ENCODE measurements around the gene KCNS3. TPM values are rescaled to one million over a fixed set of nuclear protein-coding genes. Genes with fewer than 3 reads are reported as not detected.

Gene KCNS3
- total and polyA plus RNA-seq, 9 of the 15 experiments (the other 6 are each of a cell fraction or from before 2014, with no cell fraction given) = 0.01 to 0.75 (median 0.25) TPM

Other genes with a start within 250 kb of the KCNS3 start
- gene SMC6, start 124.9 kb upstream of the KCNS3 start, total RNA-seq (2014; rRNA removed) = 38.4 and 42.9 TPM in 2 replicates
- 71.1 and 84.3 TPM in 2 replicates for gene SMC6, start 124.9 kb upstream of the KCNS3 start, total RNA-seq (2014; rRNA removed; fragmentation: Illumina TruSeq; extraction: Trizol)
- gene SMC6, start 124.9 kb upstream of the KCNS3 start, total RNA-seq (2015; rRNA removed; fragmentation: Illumina TruSeq; extraction: Trizol) = 68.5 and 75.9 TPM in 2 replicates
- 46.6 and 51.5 TPM in 2 replicates for gene SMC6, start 124.9 kb upstream of the KCNS3 start, total RNA-seq (2021)
- gene SMC6, start 124.9 kb upstream of the KCNS3 start, polyA plus RNA-seq (2011; rRNA removed) = 34.3 and 47.7 TPM in 2 replicates
- gene SMC6, start 124.9 kb upstream of the KCNS3 start, polyA plus RNA-seq (2014; fragmentation: Illumina TruSeq; extraction: Trizol) = 41.8 and 55.6 TPM in 2 replicates
- gene SMC6, start 124.9 kb upstream of the KCNS3 start, polyA plus RNA-seq (2014; fragmentation: Nextera tagmentation; extraction: Ambion mirVana) = 10 to 100 TPM; 14.2 to 18.5 TPM
- gene SMC6, start 124.9 kb upstream of the KCNS3 start, polyA plus RNA-seq (2014; rRNA removed) = 41.1 and 44.1 TPM in 2 replicates
- 17.7 and 21.4 TPM in 2 replicates for gene GEN1, start 124.5 kb upstream of the KCNS3 start, total RNA-seq (2014; rRNA removed)
- gene GEN1, start 124.5 kb upstream of the KCNS3 start, total RNA-seq (2014; rRNA removed; fragmentation: Illumina TruSeq; extraction: Trizol) = 32.6 and 38.2 TPM in 2 replicates
- gene GEN1, start 124.5 kb upstream of the KCNS3 start, total RNA-seq (2015; rRNA removed; fragmentation: Illumina TruSeq; extraction: Trizol) = 34.0 and 36.8 TPM in 2 replicates
- gene GEN1, start 124.5 kb upstream of the KCNS3 start, total RNA-seq (2021) = 28.2 and 29.7 TPM in 2 replicates
- 28.6 and 39.7 TPM in 2 replicates for gene GEN1, start 124.5 kb upstream of the KCNS3 start, polyA plus RNA-seq (2011; rRNA removed)
- gene GEN1, start 124.5 kb upstream of the KCNS3 start, polyA plus RNA-seq (2014; fragmentation: Illumina TruSeq; extraction: Trizol) = 24.1 and 24.5 TPM in 2 replicates
- gene GEN1, start 124.5 kb upstream of the KCNS3 start, polyA plus RNA-seq (2014; fragmentation: Nextera tagmentation; extraction: Ambion mirVana) = 10 to 100 TPM in 1 of 2 experiments, 1 to 10 TPM in 1; 8.6 to 12.4 TPM
- gene GEN1, start 124.5 kb upstream of the KCNS3 start, polyA plus RNA-seq (2014; rRNA removed) = 16.5 and 21.6 TPM in 2 replicates
- not detected in 2 replicates for gene MSGN1, start 62.2 kb upstream of the KCNS3 start, total RNA-seq (2014; rRNA removed)
- gene MSGN1, start 62.2 kb upstream of the KCNS3 start, total RNA-seq (2014; rRNA removed; fragmentation: Illumina TruSeq; extraction: Trizol) = not detected in 2 replicates
- gene MSGN1, start 62.2 kb upstream of the KCNS3 start, total RNA-seq (2015; rRNA removed; fragmentation: Illumina TruSeq; extraction: Trizol) = not detected in 2 replicates
- gene MSGN1, start 62.2 kb upstream of the KCNS3 start, total RNA-seq (2021) = not detected in 2 replicates
- not detected in 2 replicates for gene MSGN1, start 62.2 kb upstream of the KCNS3 start, polyA plus RNA-seq (2011; rRNA removed)
- not detected in 2 replicates for gene MSGN1, start 62.2 kb upstream of the KCNS3 start, polyA plus RNA-seq (2014; fragmentation: Illumina TruSeq; extraction: Trizol)
- gene MSGN1, start 62.2 kb upstream of the KCNS3 start, polyA plus RNA-seq (2014; fragmentation: Nextera tagmentation; extraction: Ambion mirVana) = not detected
- not detected in 2 replicates for gene MSGN1, start 62.2 kb upstream of the KCNS3 start, polyA plus RNA-seq (2014; rRNA removed)